CD4-positive, alpha-beta T cell treated with Interleukin-21 for 1 hour (primary cell): ENCODE measurements around the gene IFNA13.

ENCODE experiments used
- DNase-seq: peaks from one replicate; pipeline ENCODE4 v3.0.0-alpha.2; 2020

IFNA13 gene

DNA sequence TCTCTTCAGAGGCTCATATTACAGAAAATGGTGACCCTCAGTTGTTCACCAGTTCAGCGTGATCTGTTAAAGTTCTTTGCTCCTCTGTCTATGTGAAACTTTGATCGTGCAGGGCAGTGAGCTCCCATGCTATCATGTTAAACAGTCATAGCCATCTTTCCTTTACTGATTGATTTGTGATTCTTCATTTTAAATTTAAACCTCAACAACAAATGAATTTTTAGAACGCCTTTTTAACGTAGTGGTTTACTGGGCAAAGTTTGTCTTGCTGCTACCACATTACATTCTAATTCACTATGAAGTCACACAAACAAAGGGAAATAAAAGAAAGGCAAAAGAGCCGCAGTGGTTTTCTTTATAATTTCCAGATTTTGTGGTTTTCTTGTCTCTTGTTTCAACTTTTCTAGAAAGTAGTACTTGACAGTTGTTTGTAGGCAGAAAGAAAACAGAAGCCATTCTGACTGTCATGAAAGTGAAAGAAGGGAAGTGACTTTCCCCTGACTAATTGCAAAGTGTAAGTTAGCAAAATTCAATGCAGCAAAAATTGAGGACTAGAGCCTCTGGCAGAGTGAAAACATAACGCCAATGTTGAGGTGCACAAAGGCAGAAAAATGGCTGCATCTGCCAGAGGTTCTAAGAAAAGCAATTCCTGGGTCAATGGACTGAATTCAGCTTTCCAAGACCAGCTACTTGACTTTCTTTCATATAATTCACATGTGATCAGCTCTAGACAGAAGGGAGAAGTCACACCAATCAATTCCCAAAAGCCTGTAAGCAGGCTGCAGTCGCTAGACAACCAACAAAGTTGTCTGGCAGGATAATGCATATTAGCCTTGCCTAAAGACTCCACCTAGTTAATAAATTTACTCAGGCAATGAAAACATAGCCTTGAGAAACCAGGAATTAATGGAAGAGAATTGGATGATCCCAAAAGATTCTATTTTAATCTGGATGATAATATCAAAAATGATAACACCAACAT lies 10.1 kb downstream of the IFNA13 start:
- peak; percentile 20 for DNase-seq

DNA sequence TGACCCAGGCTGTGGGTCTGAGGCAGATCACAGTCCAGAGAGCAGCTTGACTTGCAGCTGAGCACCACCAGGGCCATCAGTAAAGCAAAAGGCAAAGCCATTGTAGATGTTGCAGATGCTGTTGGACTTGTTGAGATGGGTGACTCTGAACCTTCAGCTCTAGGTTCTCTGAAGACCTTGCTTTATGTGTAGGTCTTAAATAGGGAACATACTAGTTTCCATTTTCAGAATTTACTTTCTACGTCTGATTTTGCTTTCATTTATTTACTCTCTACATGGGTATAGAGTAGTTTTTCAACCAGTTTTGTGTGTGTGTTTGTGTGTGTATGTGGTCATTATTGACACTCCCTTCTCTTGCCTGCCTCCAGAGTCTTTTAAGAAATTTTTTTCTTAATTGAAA lies 17.1 kb downstream of the IFNA13 start, which contains the start of gene IFNA6:
IFNA6 (minus strand) TSS at position 101 of the 400 bp plus-strand sequence; CDS start at position 101, 0 bp downstream.
- no peak for DNase-seq

DNA sequence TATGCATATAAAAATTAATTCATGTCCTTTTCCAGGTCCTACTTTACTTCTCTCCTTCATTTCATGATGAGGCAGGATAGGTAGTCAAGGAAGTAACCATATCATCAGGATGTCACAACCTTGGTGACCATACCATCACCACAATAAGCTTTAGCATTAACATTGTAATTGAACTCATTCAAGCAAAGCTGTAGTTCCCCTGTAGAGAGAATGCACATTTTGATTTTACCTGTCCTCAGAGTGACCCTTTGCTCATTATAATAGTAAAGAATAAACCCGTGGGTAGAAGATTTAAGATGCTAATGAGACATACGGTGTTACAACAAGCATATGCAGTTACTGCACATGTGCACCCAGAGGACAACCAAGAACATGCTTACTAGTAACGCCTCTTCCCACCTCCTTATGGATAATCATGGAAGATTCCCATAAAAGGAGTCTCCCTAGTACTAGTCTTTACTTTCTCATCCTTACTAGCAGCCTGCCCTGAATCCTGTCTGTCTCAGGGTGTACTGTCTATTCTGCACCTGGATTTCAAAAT lies 19.4 kb downstream of the IFNA13 start:
- DNase-seq: no peak

- DNase-seq: no peak
These were observed 27.1 kb downstream of the IFNA13 start for GRCh38 chr9:21340735-21341134.

- no peak for DNase-seq
These were observed 31.4 kb downstream of the IFNA13 start for GRCh38 chr9:21336457-21336856.

GRCh38 chr9:21334701-21335632 lies 32.9 kb downstream of the IFNA13 start, which contains the start of gene KLHL9:
Gene KLHL9 (minus strand): TSS chr9:21335404. CDS start chr9:21334859, 545 bp downstream.
- peak; percentile 89 for DNase-seq

- DNase-seq: no peak
These were observed 34.6 kb downstream of the IFNA13 start for GRCh38 chr9:21333226-21333625.

GRCh38 chr9:21331676-21332402 lies 36.0 kb downstream of the IFNA13 start:
- DNase-seq: no peak

GRCh38 chr9:21326526-21327139 lies 41.2 kb downstream of the IFNA13 start:
- peak; percentile 71 for DNase-seq

GRCh38 chr9:21324047-21324446 lies 43.8 kb downstream of the IFNA13 start:
- no peak for DNase-seq

- no peak for DNase-seq
These were observed 44.9 kb downstream of the IFNA13 start for GRCh38 chr9:21322911-21323461.

- DNase-seq: no peak
These were observed 47.4 kb downstream of the IFNA13 start for GRCh38 chr9:21320465-21320864.

DNA sequence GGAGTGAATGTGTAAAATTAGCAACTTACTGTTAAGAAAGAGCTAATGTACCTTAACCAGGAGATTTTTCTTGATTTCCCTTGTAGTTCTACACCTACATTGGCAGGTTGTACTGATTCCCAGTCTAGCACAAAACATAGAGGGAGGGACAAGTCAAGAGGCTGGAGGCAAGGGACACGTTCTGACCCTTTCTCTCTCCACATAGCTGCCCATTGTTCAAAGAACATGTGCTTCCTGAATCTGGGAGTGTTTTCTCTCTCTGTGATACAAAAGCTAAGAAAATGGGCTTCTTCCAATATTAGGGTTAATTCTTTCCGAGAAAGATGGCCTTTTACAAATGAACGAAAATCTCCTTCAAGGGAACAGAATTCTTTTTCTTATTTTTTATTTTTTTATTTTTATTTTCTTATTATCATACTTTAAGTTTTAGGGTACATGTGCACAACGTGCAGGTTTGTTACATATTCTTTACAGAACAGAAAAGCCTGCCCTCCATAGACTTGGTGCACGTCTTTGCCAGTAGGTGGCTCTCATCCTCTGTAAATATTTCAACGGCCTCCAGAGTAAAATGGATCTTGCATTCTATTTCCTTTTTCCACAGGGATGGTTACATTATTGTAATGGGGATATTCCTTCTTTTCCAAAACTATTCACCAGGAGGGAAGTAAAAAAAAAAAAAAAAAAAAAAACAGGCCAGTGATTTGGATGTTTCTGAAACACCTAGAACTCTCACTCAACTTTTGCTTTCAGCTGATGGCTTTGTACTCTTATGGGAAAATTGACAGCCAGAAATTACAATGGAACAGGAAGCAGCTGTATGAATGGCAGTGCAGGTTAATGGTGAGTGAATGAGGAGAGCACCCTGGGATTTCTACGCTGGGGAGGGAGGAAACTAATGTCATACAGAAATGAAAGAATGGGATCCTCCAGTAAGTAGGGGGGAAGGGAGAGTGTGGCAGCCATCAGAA lies 49.6 kb downstream of the IFNA13 start:
- DNase-seq: peak; percentile 47
